Mucosa of stomach (tissue), 1 donor: Measurements from ENCODE around the gene DDX10.

Experiments used
- H3K27me3 ChIP-seq: one replicate; pipeline ENCODE4 v1.7.0; 2013; ENCODE audit warnings: mild to moderate bottlenecking, low read length; ENCODE audit not compliant: control insufficient read depth, insufficient read depth
- H3K36me3 ChIP-seq: one replicate; pipeline ENCODE4 v1.7.0; 2013; ENCODE audit warnings: low read length; ENCODE audit not compliant: control insufficient read depth, insufficient read depth
- H3K4me1 ChIP-seq: one replicate; pipeline ENCODE4 v1.7.0; 2013; ENCODE audit warnings: mild to moderate bottlenecking, low read length; ENCODE audit not compliant: control insufficient read depth, insufficient read depth
- H3K4me3 ChIP-seq: one replicate; pipeline ENCODE4 v1.7.0; 2013; ENCODE audit warnings: low read length
- H3K9ac ChIP-seq: one replicate; pipeline ENCODE4 v1.7.0; 2013; ENCODE audit warnings: mild to moderate bottlenecking, low read length, moderate library complexity
- H3K9me3 ChIP-seq: one replicate; pipeline ENCODE4 v1.7.0; 2013; ENCODE audit warnings: mild to moderate bottlenecking, low read length, moderate library complexity; ENCODE audit not compliant: control insufficient read depth
- donor health status: Pancreatic carcinoma.

DDX10 gene

GRCh38 chr11:108967571-108967970 is 302.7 kb downstream of the DDX10 start:
- Histone ChIP-seq H3K36me3 (no peaks in the 10 kb centered on the region), H3K4me3 (no peak overlapping the region), H3K9ac (no peak overlapping the region), H3K27me3 (no peaks in the 10 kb centered on the region), H3K4me1 (no peaks in the 10 kb centered on the region), H3K9me3 (no peaks in the 10 kb centered on the region)

GRCh38 chr11:108970221-108970991 is 305.5 kb downstream of the DDX10 start:
- Histone ChIP-seq H3K4me3 (no peak overlapping the region), H3K36me3 (no peaks in the 10 kb centered on the region), H3K4me1 (no peaks in the 10 kb centered on the region), H3K9ac (no peak overlapping the region), H3K27me3 (no peaks in the 10 kb centered on the region), H3K9me3 (no peaks in the 10 kb centered on the region)

- H3K9ac ChIP-seq, result no peak overlapping the region
- no peaks in the 10 kb centered on the region for H3K9me3 ChIP-seq
Measured at GRCh38 chr11:108973402-108974162, 308.7 kb downstream of the DDX10 start.

DNA sequence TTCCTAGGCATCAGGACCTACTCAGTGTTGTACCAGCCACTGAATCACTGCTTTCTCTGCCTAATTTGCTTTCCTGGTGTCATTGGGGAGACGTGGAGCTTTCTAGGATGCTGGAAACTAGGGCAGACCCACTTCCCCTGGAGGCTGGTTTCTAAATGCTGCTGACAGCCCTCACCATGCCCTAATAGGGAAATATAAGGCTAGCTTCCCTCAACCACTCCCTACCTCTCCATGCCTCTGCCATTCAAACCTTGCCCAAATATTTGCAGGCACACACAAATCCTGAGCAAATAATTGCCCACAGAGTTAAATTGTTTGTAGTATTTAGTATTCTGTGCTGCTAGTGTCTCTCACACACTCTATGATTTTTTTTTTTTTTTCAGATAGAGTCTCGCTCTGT is 310.2 kb downstream of the DDX10 start:
- Histone ChIP-seq H3K4me3 (no peak overlapping the region), H3K9ac (no peak overlapping the region), H3K9me3 (no peaks in the 10 kb centered on the region), H3K27me3 (no peaks in the 10 kb centered on the region), H3K36me3 (no peaks in the 10 kb centered on the region), H3K4me1 (no peaks in the 10 kb centered on the region)

More at GRCh38 chr11:108973402-108974162, 308.7 kb downstream of the DDX10 start:
- H3K27me3 ChIP-seq, result no peaks in the 10 kb centered on the region
- no peaks in the 10 kb centered on the region for H3K36me3 ChIP-seq
- H3K4me1 ChIP-seq, result no peaks in the 10 kb centered on the region
- H3K4me3 ChIP-seq, result no peak overlapping the region

DNA sequence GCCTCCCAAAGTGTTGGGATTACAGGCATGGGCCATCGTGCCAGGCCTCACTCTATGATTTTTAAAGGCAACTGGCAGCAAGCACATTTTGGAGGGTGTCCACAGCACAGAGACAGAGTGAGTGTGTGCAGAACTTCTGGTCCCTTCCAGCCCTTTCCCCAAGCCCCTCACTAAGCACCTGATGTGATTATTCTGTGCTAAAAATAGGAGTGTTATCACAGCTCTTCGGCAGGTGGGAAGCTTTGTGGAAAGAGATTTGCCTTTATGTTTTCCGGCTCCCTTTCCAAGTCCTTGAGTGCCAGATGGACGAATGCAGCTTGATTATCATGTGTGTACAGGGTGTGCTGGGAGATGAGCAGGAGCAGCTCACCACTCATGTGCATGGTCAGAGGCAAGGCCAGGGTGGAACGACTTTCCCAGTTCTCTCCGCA is 310.8 kb downstream of the DDX10 start:
- Histone ChIP-seq H3K9me3 (no peaks in the 10 kb centered on the region), H3K36me3 (no peaks in the 10 kb centered on the region), H3K9ac (no peak overlapping the region), H3K4me1 (no peaks in the 10 kb centered on the region), H3K27me3 (no peaks in the 10 kb centered on the region), H3K4me3 (no peak overlapping the region)

DNA sequence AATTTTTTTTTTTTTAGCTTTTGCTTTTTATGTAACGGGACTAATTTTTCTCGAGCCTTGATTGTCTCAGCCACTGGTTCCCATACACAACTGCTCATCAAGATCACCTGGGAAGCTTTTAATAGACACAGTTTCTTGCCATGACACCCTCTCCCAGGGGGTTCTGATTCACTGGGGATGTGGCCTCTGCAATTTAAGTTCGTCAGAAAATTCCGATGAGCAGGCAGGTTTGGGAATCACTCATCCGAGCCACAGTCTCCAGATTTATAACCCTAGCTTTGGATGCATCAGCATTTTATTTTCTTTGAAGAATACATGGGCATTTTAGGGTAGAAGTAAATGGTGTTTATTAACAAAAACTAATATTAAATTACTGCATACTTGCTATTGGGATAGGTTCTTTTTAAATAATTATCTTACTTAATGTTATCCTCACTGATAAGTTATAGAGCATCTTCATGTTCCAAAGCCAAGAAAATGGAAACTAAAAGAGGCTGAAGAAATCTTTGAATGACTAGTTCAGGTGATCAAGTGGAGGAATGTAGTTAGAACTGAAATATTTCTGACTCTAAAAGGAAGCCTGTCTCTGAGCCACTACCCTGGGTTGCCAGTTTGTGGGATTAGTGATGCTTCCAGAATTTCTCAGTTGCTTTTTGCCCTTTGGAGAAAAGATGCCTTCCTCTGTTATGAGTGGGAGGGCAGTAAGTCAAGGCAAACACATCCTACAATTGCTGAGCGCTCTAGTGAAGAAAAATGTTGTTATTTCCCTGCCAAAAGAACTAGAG is 319.0 kb downstream of the DDX10 start:
- H3K9me3 ChIP-seq, result no peaks in the 10 kb centered on the region
- no peaks in the 10 kb centered on the region for H3K4me1 ChIP-seq
- no peaks in the 10 kb centered on the region for H3K27me3 ChIP-seq
- H3K36me3 ChIP-seq, result no peaks in the 10 kb centered on the region
- H3K4me3 ChIP-seq, result no peak overlapping the region
- H3K9ac ChIP-seq, result no peak overlapping the region

DNA sequence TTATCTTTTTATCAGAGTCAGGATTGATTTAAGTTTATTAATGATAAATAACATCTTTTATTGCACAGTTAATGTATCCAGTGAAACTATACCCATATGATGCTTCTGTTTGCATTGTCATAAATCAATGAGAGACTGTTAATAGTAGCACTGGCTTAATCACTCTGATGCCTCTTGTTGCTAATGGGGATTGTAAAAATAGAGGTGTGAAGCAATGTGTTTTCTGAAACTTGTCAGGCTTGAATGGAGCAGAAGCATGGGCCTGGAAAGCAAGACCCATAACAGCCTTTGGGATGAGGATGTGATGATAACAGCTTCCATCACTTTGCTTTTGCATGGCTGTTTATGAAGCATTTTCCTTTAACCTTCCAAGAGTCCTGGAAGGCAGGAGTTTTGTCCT is 319.7 kb downstream of the DDX10 start:
- no peaks in the 10 kb centered on the region for H3K27me3 ChIP-seq

GRCh38 chr11:108985236-108985944 is 320.5 kb downstream of the DDX10 start:
- H3K4me3 ChIP-seq, result no peak overlapping the region
- no peaks in the 10 kb centered on the region for H3K4me1 ChIP-seq
- no peak overlapping the region for H3K9ac ChIP-seq
- H3K36me3 ChIP-seq, result no peaks in the 10 kb centered on the region
- no peaks in the 10 kb centered on the region for H3K27me3 ChIP-seq
- H3K9me3 ChIP-seq, result no peaks in the 10 kb centered on the region

More for the DNA sequence above, 319.7 kb downstream of the DDX10 start:
- H3K4me3 ChIP-seq, result no peak overlapping the region
- H3K9me3 ChIP-seq, result no peaks in the 10 kb centered on the region
- H3K4me1 ChIP-seq, result no peaks in the 10 kb centered on the region
- H3K36me3 ChIP-seq, result no peaks in the 10 kb centered on the region
- H3K9ac ChIP-seq, result no peak overlapping the region

DNA sequence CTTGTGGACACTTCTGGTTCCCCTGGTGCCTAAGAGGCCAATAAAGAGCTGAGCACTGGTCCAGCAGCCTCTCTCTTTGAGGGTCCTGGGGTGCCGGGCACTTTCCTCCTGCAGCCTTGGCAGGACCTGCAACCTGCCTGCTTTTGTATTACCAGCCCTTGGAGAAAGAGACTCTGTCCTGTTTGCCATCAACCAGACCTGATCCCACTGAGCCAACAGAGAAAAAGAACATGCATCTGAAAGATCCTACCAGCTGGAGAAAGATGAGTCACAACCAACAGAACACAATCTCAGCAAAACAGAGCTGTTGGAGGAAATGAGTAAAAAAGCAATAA is 321.0 kb downstream of the DDX10 start:
- no peaks in the 10 kb centered on the region for H3K9me3 ChIP-seq
- H3K36me3 ChIP-seq, result no peaks in the 10 kb centered on the region
- H3K4me3 ChIP-seq, result no peak overlapping the region
- H3K9ac ChIP-seq, result no peak overlapping the region
- no peaks in the 10 kb centered on the region for H3K27me3 ChIP-seq
- no peaks in the 10 kb centered on the region for H3K4me1 ChIP-seq
